ENCODE data around the gene RAD51B. TPM values are rescaled to one million over a fixed set of nuclear protein-coding genes. Genes with fewer than 3 reads are reported as not detected.

RAD51B gene
- total and polyA plus RNA-seq, 9 of the 15 experiments (the other 6 are each of a cell fraction or from before 2014, with no cell fraction given) = 8.5 to 17.3 (median 11.3) TPM

- no peak overlapping the region for H3K9ac ChIP-seq (ENCODE audit: insufficient read depth in 1 of 2, low read depth in 2 of 2, low read length in 2 of 2)
- FAIRE-seq (no peak), ATAC-seq (no peak), DNase-seq (ENCODE audit: extremely low read depth in 1 of 4, low spot score in 3 of 4) (no peak)
- H3K4me2 ChIP-seq (ENCODE audit: insufficient read depth, low read length) = no peak overlapping the region
- no peaks in the 10 kb centered on the region for H3K4me1 ChIP-seq (replicated peaks in 1 of 2; ENCODE audit: control insufficient read depth in 2 of 2, insufficient read depth in 2 of 2, low read length in 2 of 2)
- ChIA-PET CTCF (ENCODE audit: low intra/inter-chr PET ratio) (no interaction called here), POLR2A (no interaction called here)
- no peaks in the 10 kb centered on the region for H3K27me3 ChIP-seq (ENCODE audit: control insufficient read depth in 2 of 2, insufficient read depth in 2 of 2, low read length in 2 of 2)
- intact Hi-C loops (cut with micrococcal nuclease) (no loop called here), in situ Hi-C loops (cut with MboI) (no loop called here)
- H3K79me2 ChIP-seq (ENCODE audit: control insufficient read depth, insufficient read depth, low read length) = no peaks in the 10 kb centered on the region
- H3K9me1 ChIP-seq (ENCODE audit: control insufficient read depth, insufficient read depth, low read length) = no peaks in the 10 kb centered on the region
- 30% methylated on average over 5 of the region's 6 CpGs for WGBS (ENCODE audit: insufficient coverage, low coverage, missing lambda C conversion rate)
- H3K4me3 ChIP-seq = no peak overlapping the region
- H2AFZ ChIP-seq (ENCODE audit: low read depth, low read length) = no peak overlapping the region
- no peaks in the 10 kb centered on the region for H3K9me3 ChIP-seq (replicated peaks; ENCODE audit: control insufficient read depth, insufficient read depth, low read depth, low read length)
- no TSS peak for BruUV-seq (replicated peaks)
- no peaks in the 10 kb centered on the region for H3K36me3 ChIP-seq (ENCODE audit: control insufficient read depth, insufficient read depth, low read length)
- no peaks in the 10 kb centered on the region for H4K20me1 ChIP-seq (replicated peaks; ENCODE audit: control insufficient read depth, insufficient read depth, low read length)
- no peak overlapping the region for H3K27ac ChIP-seq (ENCODE audit: extremely low read depth, low read depth, low read length)
- TF ChIP-seq SMARCB1 (IDR thresholded peaks at IDR 0.05; ENCODE audit: insufficient read length, low read depth) (no peak), EZH2 (IDR thresholded peaks at IDR 0.05; ENCODE audit: borderline replicate concordance, low read depth, low read length) (no peak), MGA (IDR thresholded peaks at IDR 0.05) (no peak), ZNF766 (CRISPR knock-in tag; conservative IDR thresholded peaks at IDR 0.05) (no peak), POLR2AphosphoS2 (IDR thresholded peaks at IDR 0.05; ENCODE audit: low read length) (no peak), RBBP5 (IDR thresholded peaks at IDR 0.05; ENCODE audit: borderline replicate concordance, insufficient read depth, low read length, poor library complexity, severe bottlenecking) (no peak), NONO (IDR thresholded peaks at IDR 0.05; ENCODE audit: low read depth in 2 of 2, low read length in 1 of 2) (no peak)
- TF ChIP-seq, protein P1, sequence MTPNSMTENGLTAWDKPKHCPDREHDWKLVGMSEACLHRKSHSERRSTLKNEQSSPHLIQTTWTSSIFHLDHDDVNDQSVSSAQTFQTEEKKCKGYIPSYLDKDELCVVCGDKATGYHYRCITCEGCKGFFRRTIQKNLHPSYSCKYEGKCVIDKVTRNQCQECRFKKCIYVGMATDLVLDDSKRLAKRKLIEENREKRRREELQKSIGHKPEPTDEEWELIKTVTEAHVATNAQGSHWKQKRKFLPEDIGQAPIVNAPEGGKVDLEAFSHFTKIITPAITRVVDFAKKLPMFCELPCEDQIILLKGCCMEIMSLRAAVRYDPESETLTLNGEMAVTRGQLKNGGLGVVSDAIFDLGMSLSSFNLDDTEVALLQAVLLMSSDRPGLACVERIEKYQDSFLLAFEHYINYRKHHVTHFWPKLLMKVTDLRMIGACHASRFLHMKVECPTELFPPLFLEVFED (CRISPR knock-in tag; conservative IDR thresholded peaks at IDR 0.05) = no peak
Observed at GRCh38 chr14:68539241-68539737, 719.7 kb downstream of the RAD51B start.

Data from K562 (cell line).